K562 (cell line): ENCODE results near the gene ZNF519.

Source experiments
- AFF1 ChIP-seq, 2 experiments: fragments of 450-650 bp; IDR thresholded peaks; 2 replicates each; pipeline ENCODE4 v1.6.1; 2018; ENCODE audit warnings: mild to moderate bottlenecking in 2 of 2, low read depth in 1 of 2; ENCODE audit not compliant: partially characterized antibody in 2 of 2
- AFF4 ChIP-seq: sonication (generic); formaldehyde crosslinking; IDR thresholded peaks from 2 replicates; pipeline ENCODE4 v1.8.0; 2023; ENCODE audit warnings: mild to moderate bottlenecking, missing genetic modification reagents
- CBX1 ChIP-seq: sonication (generic); IDR thresholded peaks from 2 replicates; pipeline ENCODE4 v1.6.1; 2016; ENCODE audit warnings: antibody characterized with exemption, low read depth, mild to moderate bottlenecking
- CTCF ChIP-seq, 3 experiments: IDR thresholded peaks in 2 of 3; conservative IDR thresholded peaks in 1 of 3; 2 replicates each; pipeline ENCODE4 v1.5.1; 2011 to 2012; ENCODE audit warnings: low read length in 3 of 3, mild to moderate bottlenecking in 3 of 3, control low read depth in 2 of 3, improper control_type of control experiment in 1 of 3, inconsistent platforms in 1 of 3, low read depth in 1 of 3, mixed read lengths in 1 of 3, moderate library complexity in 1 of 3; ENCODE audit not compliant: insufficient read depth in 2 of 3
- EZH2 ChIP-seq: IDR thresholded peaks from 2 replicates; pipeline ENCODE4 v1.6.1; 2012; ENCODE audit warnings: low read depth, mild to moderate bottlenecking, inconsistent platforms, low read length, borderline replicate concordance
- FOXK1 ChIP-seq: sonication (generic); formaldehyde crosslinking; IDR thresholded peaks from 2 replicates; pipeline ENCODE4 v1.8.0; 2022; ENCODE audit warnings: missing genetic modification reagents, mild to moderate bottlenecking, borderline replicate concordance
- KDM4B ChIP-seq, 2 experiments: fragments of 450-650 bp in 1 of 2; sonication (generic) in 1 of 2; IDR thresholded peaks; 2 replicates each; pipeline ENCODE4 v1.6.1; 2016 to 2017; ENCODE audit warnings: borderline replicate concordance in 2 of 2, antibody characterized with exemption in 1 of 2, low read depth in 1 of 2, mild to moderate bottlenecking in 1 of 2
- MAX ChIP-seq: sonication (generic); formaldehyde crosslinking; IDR thresholded peaks from 2 replicates; pipeline ENCODE4 v1.9.0; 2022; ENCODE audit warnings: mild to moderate bottlenecking, missing genetic modification reagents
- POLR2A ChIP-seq: fragments of 450-650 bp; conservative IDR thresholded peaks from 2 replicates; pipeline ENCODE4 v1.6.1; 2016
- REST ChIP-seq, 2 experiments: fragments of 450-650 bp; formaldehyde crosslinking in 1 of 2; IDR thresholded peaks; 2 replicates each; pipeline versions ENCODE4 v1.4.0 to v1.6.1; 2014 to 2020; ENCODE audit warnings: mild to moderate bottlenecking in 2 of 2, borderline replicate concordance in 1 of 2, low read depth in 1 of 2
- SIN3B ChIP-seq: fragments of 450-650 bp; IDR thresholded peaks from 2 replicates; pipeline ENCODE4 v1.6.1; 2017; ENCODE audit warnings: low read depth, mild to moderate bottlenecking, moderate library complexity
- SMC3 ChIP-seq: conservative IDR thresholded peaks from 2 replicates; pipeline ENCODE4 v1.6.1; 2011; ENCODE audit warnings: low read depth, low read length, improper control_type of control experiment; ENCODE audit not compliant: insufficient read depth
- SP2 ChIP-seq: IDR thresholded peaks from 2 replicates; pipeline ENCODE4 v1.6.1; 2011; ENCODE audit warnings: mild to moderate bottlenecking, low read depth, low read length, moderate library complexity; ENCODE audit not compliant: poor library complexity, severe bottlenecking; ENCODE audit errors: extremely low read depth
- ZNF124 ChIP-seq: sonication (generic); formaldehyde crosslinking; IDR thresholded peaks from 2 replicates; pipeline ENCODE4 v1.8.1; 2022; ENCODE audit warnings: missing genetic modification reagents

- no peak for TF ChIP-seq KDM4B (IDR thresholded peaks at IDR 0.05; ENCODE audit: borderline replicate concordance in 2 of 2, low read depth in 1 of 2)
- TF ChIP-seq FOXK1 (CRISPR knock-in tag), result no peak
- TF ChIP-seq CTCF (IDR thresholded peaks at IDR 0.05 in 2 of 3, conservative IDR thresholded peaks at IDR 0.05 in 1 of 3; ENCODE audit: insufficient read depth in 2 of 3, low read depth in 1 of 3, low read length in 3 of 3), result no peak
- no peak for TF ChIP-seq POLR2A
- TF ChIP-seq EZH2, result no peak
- TF ChIP-seq REST (IDR thresholded peaks at IDR 0.05; ENCODE audit: borderline replicate concordance), result no peak
- no peak for TF ChIP-seq REST (CRISPR knock-in tag; IDR thresholded peaks at IDR 0.05; ENCODE audit: low read depth)
- no peak for TF ChIP-seq ZNF124 (CRISPR knock-in tag)
- TF ChIP-seq MAX, result no peak
- TF ChIP-seq SP2, result no peak
- no peak for TF ChIP-seq CBX1
- TF ChIP-seq SIN3B, result no peak
- no peak for TF ChIP-seq SMC3
- TF ChIP-seq AFF4, result no peak
- no peak for TF ChIP-seq AFF1 (IDR thresholded peaks at IDR 0.05; ENCODE audit: low read depth in 1 of 2, partially characterized antibody in 2 of 2)
Measured at GRCh38 chr18:14104906-14105748, 27.1 kb downstream of the ZNF519 start.
